Measurements from ENCODE around the gene SCRT2.

SCRT2 gene

DNA sequence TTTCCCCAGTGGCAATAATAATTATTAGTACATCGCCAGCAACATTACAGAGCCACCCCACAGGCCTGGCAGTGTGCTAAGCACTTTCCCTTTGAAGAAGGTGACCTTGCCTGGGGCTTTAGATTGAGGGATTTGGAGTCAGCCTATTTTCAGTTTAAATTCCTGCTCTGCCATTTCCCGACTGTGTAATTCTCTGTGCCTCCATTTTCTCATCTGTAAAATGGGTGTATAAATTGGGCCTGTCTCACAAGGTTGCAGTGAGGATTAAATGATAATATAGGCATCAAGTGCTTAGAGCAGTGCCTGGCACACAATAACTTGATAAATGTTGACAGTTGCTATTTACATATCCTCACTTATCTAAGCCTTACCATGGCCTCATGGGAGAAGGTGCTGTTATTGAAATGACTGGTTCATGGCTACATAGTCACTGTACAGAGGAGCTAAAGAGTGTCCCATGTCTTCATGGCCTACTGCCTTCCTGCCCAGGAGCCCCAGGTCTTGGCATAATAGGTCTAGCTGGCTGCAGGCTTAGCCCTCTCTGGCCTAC, 5.1 kb upstream of the SCRT2 start:
- H3K4me3 ChIP-seq (ENCODE audit: low read depth, low read length), result no peak overlapping the region
- no peak for DNase-seq (ENCODE audit: low read depth)
- TF ChIP-seq MAX (IDR thresholded peaks at IDR 0.05; ENCODE audit: low read depth, low read length) (no peak), POLR2A (IDR thresholded peaks at IDR 0.05; ENCODE audit: extremely low read depth, insufficient read length) (no peak), MYC (IDR thresholded peaks at IDR 0.05; ENCODE audit: low read depth, low read length) (no peak)
- TF ChIP-seq, protein P1, sequence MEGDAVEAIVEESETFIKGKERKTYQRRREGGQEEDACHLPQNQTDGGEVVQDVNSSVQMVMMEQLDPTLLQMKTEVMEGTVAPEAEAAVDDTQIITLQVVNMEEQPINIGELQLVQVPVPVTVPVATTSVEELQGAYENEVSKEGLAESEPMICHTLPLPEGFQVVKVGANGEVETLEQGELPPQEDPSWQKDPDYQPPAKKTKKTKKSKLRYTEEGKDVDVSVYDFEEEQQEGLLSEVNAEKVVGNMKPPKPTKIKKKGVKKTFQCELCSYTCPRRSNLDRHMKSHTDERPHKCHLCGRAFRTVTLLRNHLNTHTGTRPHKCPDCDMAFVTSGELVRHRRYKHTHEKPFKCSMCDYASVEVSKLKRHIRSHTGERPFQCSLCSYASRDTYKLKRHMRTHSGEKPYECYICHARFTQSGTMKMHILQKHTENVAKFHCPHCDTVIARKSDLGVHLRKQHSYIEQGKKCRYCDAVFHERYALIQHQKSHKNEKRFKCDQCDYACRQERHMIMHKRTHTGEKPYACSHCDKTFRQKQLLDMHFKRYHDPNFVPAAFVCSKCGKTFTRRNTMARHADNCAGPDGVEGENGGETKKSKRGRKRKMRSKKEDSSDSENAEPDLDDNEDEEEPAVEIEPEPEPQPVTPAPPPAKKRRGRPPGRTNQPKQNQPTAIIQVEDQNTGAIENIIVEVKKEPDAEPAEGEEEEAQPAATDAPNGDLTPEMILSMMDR (IDR thresholded peaks at IDR 0.05; ENCODE audit: low read depth, low read length), result no peak

- TF ChIP-seq, protein P1 (IDR thresholded peaks at IDR 0.05; ENCODE audit: low read depth, low read length), result no peak
- no peak for TF ChIP-seq POLR2A (IDR thresholded peaks at IDR 0.05; ENCODE audit: extremely low read depth, insufficient read length)
- TF ChIP-seq MAX (IDR thresholded peaks at IDR 0.05; ENCODE audit: low read depth, low read length), result no peak
- TF ChIP-seq MYC (IDR thresholded peaks at IDR 0.05; ENCODE audit: low read depth, low read length), result no peak
- DNase-seq (ENCODE audit: low read depth), result no peak
- H3K4me3 ChIP-seq (ENCODE audit: low read depth, low read length), result no peak overlapping the region
Measured at GRCh38 chr20:677957-678356, 2.4 kb upstream of the SCRT2 start.

DNA sequence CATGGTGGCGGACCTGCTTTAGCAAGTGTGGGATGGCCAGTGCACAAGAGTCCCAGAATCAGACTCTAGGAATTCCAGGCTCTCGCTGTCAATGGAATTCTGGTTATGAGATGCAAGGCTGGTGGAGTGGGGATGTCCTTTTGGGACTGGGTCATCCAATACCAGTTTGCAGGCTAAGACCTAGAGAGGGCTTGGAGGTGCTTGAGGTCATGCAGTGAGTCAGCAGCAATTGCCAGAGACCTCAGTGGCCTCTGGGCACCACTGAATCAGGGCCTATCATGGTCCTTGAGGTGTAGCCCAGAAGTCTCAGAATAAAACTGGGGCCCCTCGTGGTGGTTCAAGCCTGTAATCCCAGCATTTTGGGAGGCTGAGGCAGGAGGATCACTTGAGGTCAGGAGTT, 1.4 kb upstream of the SCRT2 start:
- TF ChIP-seq MAX (IDR thresholded peaks at IDR 0.05; ENCODE audit: low read depth, low read length), result no peak
- no peak overlapping the region for H3K4me3 ChIP-seq (ENCODE audit: low read depth, low read length)
- DNase-seq (ENCODE audit: low read depth), result peak; percentile 57

DNA sequence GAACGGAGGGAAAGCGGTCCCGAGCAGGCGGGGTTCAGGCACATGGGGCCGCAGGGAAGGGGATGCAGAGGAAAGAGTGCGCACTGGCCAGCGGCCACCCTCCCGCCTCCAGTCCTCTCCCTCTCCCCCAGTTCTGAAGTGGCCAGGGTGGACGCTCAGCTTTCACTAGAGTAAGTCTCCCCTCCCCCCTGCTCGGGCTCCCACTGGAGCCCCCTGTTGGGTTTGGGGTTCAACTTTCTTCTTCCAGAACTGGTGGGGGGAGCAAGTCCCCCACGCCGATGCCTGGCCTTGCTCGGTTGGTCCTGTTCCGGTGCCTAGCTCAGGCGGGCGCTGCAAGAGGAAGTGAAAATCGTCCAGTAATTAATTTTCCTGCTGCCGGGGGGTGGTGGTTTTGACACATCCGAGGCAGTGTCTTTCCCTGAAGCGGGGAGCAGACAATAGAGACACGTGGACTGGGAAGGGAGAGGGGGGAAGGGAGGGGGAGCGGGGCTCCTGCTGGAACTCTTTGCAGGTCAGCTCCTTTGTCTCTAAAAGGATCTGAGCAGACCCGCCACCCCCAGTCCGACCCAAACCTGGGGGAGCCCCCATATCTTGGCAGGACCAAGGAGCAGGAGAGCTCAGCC, 824 bp upstream of the SCRT2 start:
- peak; percentile 87 for DNase-seq (ENCODE audit: low read depth)
- H3K4me3 ChIP-seq (ENCODE audit: low read depth, low read length), result no peak overlapping the region
- TF ChIP-seq, protein P1 (IDR thresholded peaks at IDR 0.05; ENCODE audit: low read depth, low read length), result no peak
- peak; percentile 45; the same call in 1 of the 2 replicates for TF ChIP-seq MYC (IDR thresholded peaks at IDR 0.05; ENCODE audit: low read depth, low read length)
- peak; percentile 92 for TF ChIP-seq MAX (IDR thresholded peaks at IDR 0.05; ENCODE audit: low read depth, low read length)
- no peak for TF ChIP-seq POLR2A (IDR thresholded peaks at IDR 0.05; ENCODE audit: extremely low read depth, insufficient read length)

DNA sequence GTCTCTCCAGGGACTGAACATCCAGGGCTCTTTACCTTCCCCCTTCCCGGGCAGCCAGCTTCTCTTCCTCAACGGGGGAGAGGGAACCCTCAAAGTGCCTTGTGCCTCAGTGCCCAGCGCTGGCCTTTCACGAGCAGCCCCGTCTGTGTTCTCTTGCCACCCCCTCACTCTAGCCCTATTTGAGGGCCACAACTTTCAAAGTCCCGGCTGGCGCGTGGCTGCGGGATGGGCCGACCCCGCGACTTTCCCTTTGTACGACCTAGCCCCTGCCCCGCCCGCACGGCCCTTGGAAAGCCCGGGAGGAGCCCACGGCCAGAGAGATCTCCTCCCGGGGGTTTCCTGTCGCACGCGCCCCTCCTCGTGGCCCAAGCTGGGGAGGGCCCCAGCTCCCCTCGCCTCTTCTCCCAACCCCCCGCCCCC, 559 bp downstream of the SCRT2 start:
- no peak overlapping the region for H3K4me3 ChIP-seq (ENCODE audit: low read depth, low read length)
- DNase-seq (ENCODE audit: low read depth), result no peak
- TF ChIP-seq POLR2A (IDR thresholded peaks at IDR 0.05; ENCODE audit: extremely low read depth, insufficient read length), result no peak
- no peak for TF ChIP-seq MYC (IDR thresholded peaks at IDR 0.05; ENCODE audit: low read depth, low read length)
- TF ChIP-seq MAX (IDR thresholded peaks at IDR 0.05; ENCODE audit: low read depth, low read length), result no peak
- TF ChIP-seq, protein P1 (IDR thresholded peaks at IDR 0.05; ENCODE audit: low read depth, low read length), result no peak

GRCh38 chr20:673603-674001, 2.0 kb downstream of the SCRT2 start:
- no peak overlapping the region for H3K4me3 ChIP-seq (ENCODE audit: low read depth, low read length)
- no peak for DNase-seq (ENCODE audit: low read depth)
- no peak for TF ChIP-seq POLR2A (IDR thresholded peaks at IDR 0.05; ENCODE audit: extremely low read depth, insufficient read length)
